ENCODE results near the gene MCC.

Gene MCC

DNA sequence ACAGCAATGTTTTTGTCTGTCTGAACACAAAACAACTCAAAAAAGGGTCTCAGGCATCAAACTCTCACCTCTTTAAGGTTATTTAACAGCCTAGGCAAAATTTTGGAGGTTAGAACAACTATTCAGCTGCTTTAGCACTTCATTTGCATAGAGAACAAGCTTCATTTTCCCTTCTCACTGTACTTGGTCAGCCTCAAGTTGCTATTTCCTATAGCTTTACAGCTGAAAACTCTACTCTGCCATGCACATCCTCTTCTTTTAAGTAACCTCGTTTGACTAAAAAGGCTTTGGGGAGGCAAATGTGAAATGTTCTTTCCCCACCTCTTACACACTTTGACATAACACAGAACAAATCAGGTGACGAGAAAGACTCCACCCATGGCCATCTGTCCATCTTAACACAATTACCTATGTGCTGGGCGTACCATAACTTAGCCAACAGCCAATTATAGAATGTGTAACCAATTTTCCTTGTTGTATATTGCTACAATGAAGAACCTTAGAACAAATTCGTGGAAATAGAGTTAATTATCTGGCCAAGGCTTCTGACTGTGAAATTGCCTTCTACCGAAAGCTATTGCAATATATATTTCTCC lies 315.9 kb downstream of the MCC start:
- H3K27me3 Mint-ChIP-seq = peaks cover 12% of the 10 kb centered on the region
- no peak for ATAC-seq (ENCODE audit: low read depth)
- H3K36me3 Mint-ChIP-seq = no peaks in the 10 kb centered on the region

DNA sequence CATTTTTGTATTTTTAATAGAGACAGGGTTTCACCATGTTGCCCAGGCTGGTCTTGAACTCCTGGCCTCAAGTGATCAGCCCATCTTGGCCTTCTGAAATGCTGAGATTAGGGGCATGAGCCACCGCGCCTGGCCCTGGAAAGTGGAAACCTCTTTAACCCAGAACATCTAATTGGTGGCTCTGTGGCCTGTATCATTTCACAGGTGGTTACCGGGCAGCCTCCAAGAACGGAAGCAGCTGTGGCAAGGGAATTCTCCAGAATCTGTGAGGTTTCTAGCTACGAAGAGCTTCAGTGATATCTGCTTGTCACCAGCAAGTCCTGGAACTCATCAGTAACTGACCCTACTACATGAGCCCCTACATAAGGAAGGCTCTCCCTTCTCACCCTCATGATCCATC lies 316.7 kb downstream of the MCC start:
- Mint-ChIP-seq H3K36me3 (no peaks in the 10 kb centered on the region), H3K27me3 (peaks cover 11% of the 10 kb centered on the region), H3K9me3 (no peaks in the 10 kb centered on the region), H3K4me1 (no peaks in the 10 kb centered on the region), H3K4me3 (no peak overlapping the region), H3K27ac (no peak overlapping the region)
- no peak for ATAC-seq (ENCODE audit: low read depth)
- DNase-seq (ENCODE audit: low spot score in 2 of 2) = no peak

More for the DNA sequence above, 315.9 kb downstream of the MCC start:
- no peaks in the 10 kb centered on the region for H3K9me3 Mint-ChIP-seq
- no peaks in the 10 kb centered on the region for H3K4me1 Mint-ChIP-seq
- DNase-seq (ENCODE audit: low spot score in 2 of 2) = no peak
- no peak overlapping the region for H3K4me3 Mint-ChIP-seq
- H3K27ac Mint-ChIP-seq = no peak overlapping the region

DNA sequence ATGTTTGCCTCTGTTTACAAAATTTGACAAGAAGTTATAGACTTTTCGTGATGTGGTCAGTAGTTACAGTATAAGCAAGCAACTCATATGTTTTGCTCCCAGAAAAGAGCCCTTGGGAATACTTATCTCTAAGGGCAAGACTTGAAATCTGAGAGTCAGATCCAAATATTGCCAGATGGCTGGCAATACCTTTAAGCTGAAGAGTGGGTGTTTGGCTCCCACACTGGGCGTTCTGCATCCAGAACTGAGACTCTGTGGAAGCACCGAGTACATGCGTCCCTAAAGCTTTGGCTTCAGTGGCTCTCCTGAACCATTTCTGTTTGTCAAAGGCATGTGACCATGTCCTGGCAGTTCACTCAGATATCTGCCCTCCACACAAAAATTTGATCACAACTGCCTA lies 317.5 kb downstream of the MCC start:
- no peaks in the 10 kb centered on the region for H3K4me1 Mint-ChIP-seq
- H3K4me3 Mint-ChIP-seq = no peak overlapping the region
- peaks cover 9% of the 10 kb centered on the region for H3K27me3 Mint-ChIP-seq
- no peak for DNase-seq (ENCODE audit: low spot score in 2 of 2)
- H3K27ac Mint-ChIP-seq = no peak overlapping the region
- no peaks in the 10 kb centered on the region for H3K36me3 Mint-ChIP-seq
- H3K9me3 Mint-ChIP-seq = no peaks in the 10 kb centered on the region
- no peak for ATAC-seq (ENCODE audit: low read depth)

DNA sequence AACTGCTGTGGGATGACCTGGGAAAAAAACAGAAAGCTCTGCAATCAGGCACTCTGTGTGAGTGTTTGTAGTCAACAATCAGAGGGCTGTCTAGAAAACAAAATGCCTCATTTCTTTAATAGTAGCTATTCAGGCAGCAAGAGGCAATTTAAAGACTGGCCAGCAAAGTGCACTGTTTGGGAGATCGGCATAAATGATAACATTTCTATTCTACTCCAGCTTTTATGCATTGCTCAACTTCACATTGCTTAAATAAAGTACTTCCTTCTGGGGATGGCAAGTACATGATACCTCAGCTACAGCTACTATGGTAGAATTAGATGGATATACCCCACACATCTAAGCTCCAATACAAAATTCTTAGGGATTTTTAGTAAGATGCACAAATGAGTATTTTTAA lies 318.5 kb downstream of the MCC start:
- no peak for DNase-seq (ENCODE audit: low spot score in 2 of 2)
- no peak overlapping the region for H3K27ac Mint-ChIP-seq
- ATAC-seq (ENCODE audit: low read depth) = no peak
- no peaks in the 10 kb centered on the region for H3K9me3 Mint-ChIP-seq
- no peak overlapping the region for H3K4me3 Mint-ChIP-seq
- H3K4me1 Mint-ChIP-seq = no peaks in the 10 kb centered on the region
- no peaks in the 10 kb centered on the region for H3K36me3 Mint-ChIP-seq
- peaks cover 7% of the 10 kb centered on the region for H3K27me3 Mint-ChIP-seq

DNA sequence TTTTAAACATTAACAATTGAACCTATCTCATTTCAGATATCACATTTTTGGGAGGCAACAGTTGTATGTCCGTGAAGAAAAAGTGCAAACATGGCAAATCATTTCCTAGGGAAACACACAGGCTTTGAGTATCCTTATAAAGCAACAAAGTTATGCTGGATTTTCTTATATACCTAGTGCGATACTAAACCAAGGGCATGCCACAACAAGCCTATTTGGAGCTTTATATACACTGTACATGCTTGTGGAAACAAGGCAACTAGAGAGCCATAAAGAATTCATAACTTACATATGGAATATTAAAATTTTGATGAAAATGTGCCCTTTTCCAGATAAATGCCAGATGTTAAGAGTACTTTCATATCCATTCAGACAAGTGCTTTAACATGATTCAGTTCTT lies 320.3 kb downstream of the MCC start:
- no peaks in the 10 kb centered on the region for H3K36me3 Mint-ChIP-seq
- no peaks in the 10 kb centered on the region for H3K4me1 Mint-ChIP-seq
- DNase-seq (ENCODE audit: low spot score in 2 of 2) (no peak), ATAC-seq (ENCODE audit: low read depth) (no peak)
- no peaks in the 10 kb centered on the region for H3K9me3 Mint-ChIP-seq
- no peak overlapping the region for H3K27ac Mint-ChIP-seq
- peaks cover 8% of the 10 kb centered on the region for H3K27me3 Mint-ChIP-seq
- H3K4me3 Mint-ChIP-seq = no peak overlapping the region

DNA sequence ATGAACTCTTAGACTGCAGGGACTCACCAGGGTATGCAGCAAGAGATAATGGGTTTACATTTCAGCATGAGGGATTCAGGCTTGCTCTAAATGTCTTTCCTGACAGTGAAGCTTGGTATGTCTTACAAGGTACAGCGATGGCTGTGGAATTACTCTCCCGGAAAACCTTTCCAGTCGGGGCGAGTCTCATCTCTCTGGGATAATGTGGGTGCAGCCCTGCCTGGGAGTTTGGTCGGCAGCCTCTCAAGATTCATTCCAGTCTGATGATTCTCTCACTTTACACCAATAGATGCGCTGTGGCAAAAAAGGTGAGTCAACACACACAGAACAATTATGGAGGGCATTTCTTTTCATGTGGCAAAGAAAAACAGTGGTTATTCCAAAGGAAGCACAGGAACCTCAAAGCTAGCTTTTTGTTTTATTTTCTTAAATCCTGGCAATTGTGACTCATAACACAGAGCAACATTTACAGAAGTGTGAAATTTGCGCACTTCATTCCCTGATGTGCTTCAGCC lies 321.3 kb downstream of the MCC start:
- DNase-seq (ENCODE audit: low spot score in 2 of 2) (no peak), ATAC-seq (ENCODE audit: low read depth) (no peak)
- H3K4me3 Mint-ChIP-seq = no peak overlapping the region
- peaks cover 8% of the 10 kb centered on the region for H3K27me3 Mint-ChIP-seq
- H3K27ac Mint-ChIP-seq = no peak overlapping the region
- no peaks in the 10 kb centered on the region for H3K9me3 Mint-ChIP-seq
- H3K4me1 Mint-ChIP-seq = no peaks in the 10 kb centered on the region
- H3K36me3 Mint-ChIP-seq = no peaks in the 10 kb centered on the region

DNA sequence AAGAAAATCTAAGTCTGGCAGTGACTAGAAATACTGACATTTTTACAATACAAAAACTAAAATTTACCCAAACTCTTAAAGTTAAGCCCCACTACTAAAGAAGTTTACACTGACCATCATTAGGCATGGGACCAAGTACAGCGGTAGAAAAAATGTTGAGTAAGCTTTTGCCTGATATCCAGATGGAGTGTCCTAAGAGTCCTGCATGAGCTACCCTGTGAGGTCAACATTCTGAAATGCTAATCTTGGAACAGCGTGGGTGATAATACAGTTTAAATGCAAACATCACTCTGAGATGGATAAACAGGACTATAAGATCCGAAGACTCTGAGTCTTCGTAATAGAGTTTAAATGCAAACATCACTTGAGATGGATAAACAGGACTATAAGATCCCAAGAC lies 322.0 kb downstream of the MCC start:
- Mint-ChIP-seq H3K9me3 (no peaks in the 10 kb centered on the region), H3K27me3 (peaks cover 8% of the 10 kb centered on the region), H3K4me1 (no peaks in the 10 kb centered on the region), H3K4me3 (no peak overlapping the region), H3K27ac (no peak overlapping the region), H3K36me3 (no peaks in the 10 kb centered on the region)
- no peak for ATAC-seq (ENCODE audit: low read depth)
- DNase-seq (ENCODE audit: low spot score in 2 of 2) = no peak

DNA sequence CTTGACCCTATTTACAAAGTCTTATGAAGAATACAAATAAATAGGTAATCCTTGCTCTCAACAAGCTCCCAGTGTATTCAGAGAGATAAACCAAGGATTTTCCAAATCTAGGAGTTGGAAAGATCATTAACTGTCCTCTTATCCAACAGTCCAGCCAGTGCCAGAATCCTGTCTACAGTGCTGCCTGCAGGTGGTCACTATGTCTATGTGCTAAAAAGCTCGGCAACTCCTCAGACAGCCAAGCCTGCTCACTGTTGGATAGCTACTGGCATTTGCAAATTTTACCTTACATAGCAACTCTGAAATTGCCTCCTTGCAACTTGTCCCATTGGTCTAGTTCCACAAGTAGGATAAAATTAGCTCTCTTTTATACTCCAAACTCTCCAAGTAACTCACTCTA lies 324.2 kb downstream of the MCC start:
- H3K36me3 Mint-ChIP-seq = no peaks in the 10 kb centered on the region
- ATAC-seq (ENCODE audit: low read depth) = no peak
- no peak overlapping the region for H3K4me3 Mint-ChIP-seq
- no peak overlapping the region for H3K27ac Mint-ChIP-seq
- peaks cover 7% of the 10 kb centered on the region for H3K27me3 Mint-ChIP-seq
- no peaks in the 10 kb centered on the region for H3K9me3 Mint-ChIP-seq
- DNase-seq (ENCODE audit: low spot score in 2 of 2) = no peak
- no peaks in the 10 kb centered on the region for H3K4me1 Mint-ChIP-seq

DNA sequence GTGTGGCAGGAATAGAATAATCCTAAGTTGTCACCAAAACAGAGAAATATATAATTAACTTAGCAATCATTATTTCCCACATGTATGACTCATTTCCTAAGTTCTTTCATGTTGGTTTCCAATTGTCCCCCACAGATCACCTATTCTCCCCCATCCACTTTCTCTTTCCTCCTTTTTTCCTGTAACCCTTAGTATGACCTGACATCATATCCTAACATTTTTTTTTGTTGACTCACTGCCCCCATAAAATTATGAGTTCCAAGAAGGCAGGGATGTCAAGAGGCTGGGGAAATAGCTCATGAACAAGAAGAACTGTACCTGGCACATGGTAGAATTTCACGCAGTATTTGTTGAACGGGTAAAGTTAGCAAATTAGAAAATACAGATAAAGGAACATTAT lies 324.9 kb downstream of the MCC start:
- peaks cover 9% of the 10 kb centered on the region for H3K27me3 Mint-ChIP-seq
- H3K4me3 Mint-ChIP-seq = no peak overlapping the region
- no peak overlapping the region for H3K27ac Mint-ChIP-seq
- H3K9me3 Mint-ChIP-seq = no peaks in the 10 kb centered on the region
- H3K36me3 Mint-ChIP-seq = no peaks in the 10 kb centered on the region
- ATAC-seq (ENCODE audit: low read depth) (no peak), DNase-seq (ENCODE audit: low spot score in 2 of 2) (no peak)
- no peaks in the 10 kb centered on the region for H3K4me1 Mint-ChIP-seq

DNA sequence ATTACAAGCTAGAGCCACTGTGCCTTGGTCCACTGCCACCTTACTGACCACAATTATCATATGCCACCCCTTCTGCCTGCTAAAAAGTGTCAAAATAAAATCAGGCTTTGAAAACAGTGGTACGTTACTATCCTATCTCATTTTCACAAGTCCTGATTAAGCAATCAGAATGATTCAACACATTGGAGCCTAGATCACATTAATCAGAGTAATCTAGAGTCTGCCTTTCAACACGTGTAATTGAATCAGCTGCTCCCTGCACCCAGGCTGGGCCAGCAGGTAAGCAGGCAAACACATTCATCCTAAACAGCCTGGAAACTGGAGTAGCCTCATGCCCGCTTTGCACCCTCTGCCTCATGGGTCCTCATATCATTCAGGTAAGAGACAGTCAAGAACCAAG lies 325.5 kb downstream of the MCC start:
- no peaks in the 10 kb centered on the region for H3K4me1 Mint-ChIP-seq
- no peak for ATAC-seq (ENCODE audit: low read depth)
- H3K4me3 Mint-ChIP-seq = no peak overlapping the region
- H3K9me3 Mint-ChIP-seq = no peaks in the 10 kb centered on the region
- peaks cover 9% of the 10 kb centered on the region for H3K27me3 Mint-ChIP-seq
- no peak overlapping the region for H3K27ac Mint-ChIP-seq
- no peaks in the 10 kb centered on the region for H3K36me3 Mint-ChIP-seq
- no peak for DNase-seq (ENCODE audit: low spot score in 2 of 2)

DNA sequence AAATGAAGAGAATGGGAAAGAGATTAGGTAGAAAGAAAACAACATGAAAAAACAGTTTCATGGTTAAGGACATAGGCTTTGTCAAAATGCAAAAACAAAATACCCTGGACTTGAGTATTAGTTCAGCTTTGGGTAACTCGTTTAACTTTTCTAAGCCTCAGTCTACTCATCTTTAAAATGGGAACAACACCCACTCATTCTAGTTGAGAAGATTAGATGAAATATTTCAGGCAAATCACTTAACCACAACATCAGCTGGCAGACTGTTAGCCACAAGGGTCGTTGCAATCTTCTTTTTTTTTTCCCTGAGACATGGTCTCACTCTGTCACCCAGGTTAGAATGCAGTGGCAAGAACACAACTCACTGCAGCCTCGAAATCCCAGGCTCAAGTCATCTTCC lies 326.0 kb downstream of the MCC start:
- ATAC-seq (ENCODE audit: low read depth) = no peak
- H3K4me3 Mint-ChIP-seq = no peak overlapping the region
- H3K27me3 Mint-ChIP-seq = peaks cover 9% of the 10 kb centered on the region
- no peaks in the 10 kb centered on the region for H3K4me1 Mint-ChIP-seq
- H3K9me3 Mint-ChIP-seq = no peaks in the 10 kb centered on the region
- no peak for DNase-seq (ENCODE audit: low spot score in 2 of 2)
- H3K36me3 Mint-ChIP-seq = no peaks in the 10 kb centered on the region
- H3K27ac Mint-ChIP-seq = no peak overlapping the region

DNA sequence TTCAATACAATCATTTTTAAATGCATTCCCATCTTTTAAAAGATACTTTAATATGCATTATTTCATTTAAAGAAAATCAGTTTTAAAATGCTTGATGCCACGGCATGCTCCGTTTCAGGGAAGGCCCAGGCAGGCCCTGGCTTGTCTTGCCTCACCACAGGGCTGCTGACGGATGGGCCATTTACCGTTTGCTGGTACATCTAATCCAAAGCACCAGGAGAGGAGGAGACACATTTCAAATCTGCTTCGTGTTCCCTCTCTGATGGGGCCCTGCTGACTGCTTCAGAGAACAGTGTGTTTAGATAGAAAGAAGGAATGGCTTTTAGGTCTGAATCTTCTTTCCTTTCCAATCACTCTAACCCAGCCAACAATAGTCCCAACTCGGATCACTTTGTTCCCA lies 326.4 kb downstream of the MCC start:
- H3K9me3 Mint-ChIP-seq = no peaks in the 10 kb centered on the region
- H3K27ac Mint-ChIP-seq = no peak overlapping the region
- peaks cover 9% of the 10 kb centered on the region for H3K27me3 Mint-ChIP-seq
- no peaks in the 10 kb centered on the region for H3K4me1 Mint-ChIP-seq
- H3K4me3 Mint-ChIP-seq = no peak overlapping the region
- ATAC-seq (ENCODE audit: low read depth) (no peak), DNase-seq (ENCODE audit: low spot score in 2 of 2) (no peak)
- no peaks in the 10 kb centered on the region for H3K36me3 Mint-ChIP-seq

DNA sequence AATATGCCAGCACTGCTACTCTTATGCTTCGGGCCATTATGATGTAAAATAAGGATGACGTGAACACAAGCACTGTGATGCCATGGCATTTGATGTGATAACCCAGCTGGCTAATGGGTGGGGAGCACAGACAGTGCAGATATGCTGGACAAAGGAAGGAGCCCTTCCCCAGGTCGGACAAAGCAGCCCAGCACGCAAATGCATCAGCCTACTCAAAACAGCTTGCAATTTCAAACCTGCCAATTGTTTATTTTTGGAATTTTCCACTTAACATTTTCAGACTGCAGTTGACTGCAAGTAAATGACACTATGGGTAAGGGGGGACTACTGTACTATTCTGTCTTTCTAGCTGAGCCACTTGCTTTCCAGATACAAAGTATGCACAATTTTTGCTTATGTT lies 330.4 kb downstream of the MCC start:
- Mint-ChIP-seq H3K4me3 (no peak overlapping the region), H3K4me1 (no peaks in the 10 kb centered on the region), H3K27me3 (peaks cover 11% of the 10 kb centered on the region), H3K36me3 (no peaks in the 10 kb centered on the region), H3K27ac (no peak overlapping the region), H3K9me3 (no peaks in the 10 kb centered on the region)
- ATAC-seq (ENCODE audit: low read depth) (no peak), DNase-seq (ENCODE audit: low spot score in 2 of 2) (no peak)

DNA sequence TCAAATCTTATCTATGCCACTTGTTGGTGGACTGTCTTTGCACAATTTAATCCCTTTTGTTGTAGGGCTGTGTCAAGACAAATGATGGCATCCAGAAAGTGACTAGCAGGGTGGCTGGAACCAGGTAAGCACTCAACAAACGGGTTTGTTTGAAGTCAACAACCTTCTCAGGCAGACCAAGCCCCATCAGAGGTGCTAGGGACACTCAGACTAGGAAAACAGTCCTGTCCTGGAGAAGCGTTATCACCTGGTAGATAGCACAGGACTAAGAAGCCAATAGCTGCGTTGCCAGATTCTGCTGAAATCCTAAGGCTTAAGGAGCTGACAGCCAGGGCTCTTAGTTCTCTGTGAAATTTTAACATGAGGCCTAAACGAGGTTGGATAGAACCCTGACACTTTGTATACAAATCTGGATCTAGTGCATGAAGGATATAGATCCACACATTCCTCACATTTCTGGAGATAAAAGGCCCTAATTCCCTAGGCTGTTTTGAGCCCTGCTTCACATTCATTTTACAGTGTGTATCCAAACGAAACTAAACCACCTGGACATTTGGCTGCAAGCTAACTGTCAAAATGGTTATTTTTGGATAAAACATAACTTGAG lies 331.9 kb downstream of the MCC start:
- no peak overlapping the region for H3K27ac Mint-ChIP-seq
- peaks cover 11% of the 10 kb centered on the region for H3K27me3 Mint-ChIP-seq
- no peaks in the 10 kb centered on the region for H3K4me1 Mint-ChIP-seq
- no peaks in the 10 kb centered on the region for H3K36me3 Mint-ChIP-seq
- no peak for ATAC-seq (ENCODE audit: low read depth)
- no peaks in the 10 kb centered on the region for H3K9me3 Mint-ChIP-seq
- no peak overlapping the region for H3K4me3 Mint-ChIP-seq
- DNase-seq (ENCODE audit: low spot score in 2 of 2) = no peak

DNA sequence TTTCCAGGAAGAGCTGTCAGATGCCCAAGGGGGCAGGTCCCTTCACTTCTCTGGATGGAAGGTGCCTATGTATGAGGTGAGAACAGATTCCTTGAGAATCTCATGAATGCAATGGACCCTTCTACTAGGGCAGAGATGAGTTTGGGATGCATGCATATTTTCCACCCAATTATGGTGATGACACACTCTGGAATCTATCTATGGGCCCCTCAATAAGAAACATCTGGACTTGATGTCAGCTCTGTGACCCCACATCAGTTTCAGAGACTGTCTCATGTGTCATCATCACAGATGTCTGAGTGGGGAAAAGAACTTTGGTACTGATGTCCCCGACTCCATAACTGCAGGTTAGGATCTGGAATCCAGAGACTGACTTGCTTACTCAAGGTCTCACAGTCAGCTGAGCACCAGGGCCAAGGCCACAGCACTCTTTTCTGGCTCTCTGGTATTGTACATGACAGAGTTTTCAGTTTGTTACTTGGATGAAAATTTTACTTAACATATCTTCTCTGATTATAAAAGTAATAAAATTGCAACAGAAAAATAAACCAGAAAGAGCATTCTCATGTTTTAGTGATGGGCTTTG lies 334.6 kb downstream of the MCC start:
- no peak overlapping the region for H3K4me3 Mint-ChIP-seq
- H3K27ac Mint-ChIP-seq = no peak overlapping the region
- peaks cover 7% of the 10 kb centered on the region for H3K27me3 Mint-ChIP-seq
- no peaks in the 10 kb centered on the region for H3K4me1 Mint-ChIP-seq
- H3K9me3 Mint-ChIP-seq = no peaks in the 10 kb centered on the region
- H3K36me3 Mint-ChIP-seq = no peaks in the 10 kb centered on the region
- ATAC-seq (ENCODE audit: low read depth) = no peak
- DNase-seq (ENCODE audit: low spot score in 2 of 2) = no peak
